HG03280 (cell line): ENCODE measurements around the gene SYDE2.
"Not testable (repeated sequence)": the region's sequence is repeated elsewhere in the genome, so short reads cannot be mapped to it uniquely, and the experiment has no call there.

ENCODE experiments used
- ATAC-seq: cut with Tn5 transposase; IDR thresholded peaks from one replicate; pipeline ENCODE4 v1.9.1; 2021; ENCODE audit warnings: mild to moderate bottlenecking, moderate library complexity; ENCODE audit not compliant: unreplicated experiment

Gene SYDE2

GRCh38 chr1:85219853-85220610, 19.2 kb upstream of the SYDE2 start:
- ATAC-seq, result no peak

GRCh38 chr1:85216697-85217096, 15.9 kb upstream of the SYDE2 start:
- no peak for ATAC-seq

- ATAC-seq, result no peak
Observed at GRCh38 chr1:85214654-85215053, 13.8 kb upstream of the SYDE2 start.

GRCh38 chr1:85208488-85208887, 7.7 kb upstream of the SYDE2 start:
- no peak for ATAC-seq

- ATAC-seq, result no peak
Observed at GRCh38 chr1:85203573-85204171, 2.9 kb upstream of the SYDE2 start.

GRCh38 chr1:85202864-85203255, 2.0 kb upstream of the SYDE2 start:
- ATAC-seq, result no peak

- ATAC-seq, result peak; percentile 21
Observed at GRCh38 chr1:85202092-85202863, 1.5 kb upstream of the SYDE2 start.

- ATAC-seq, result peak; percentile 52
Observed at GRCh38 chr1:85201340-85202091, 700 bp upstream of the SYDE2 start.

- no peak for ATAC-seq
Observed at GRCh38 chr1:85199667-85200462, 951 bp downstream of the SYDE2 start.

GRCh38 chr1:85198864-85199263, 2.0 kb downstream of the SYDE2 start:
- ATAC-seq, result no peak

- no peak for ATAC-seq
Observed at GRCh38 chr1:85196358-85196757, 4.5 kb downstream of the SYDE2 start.

GRCh38 chr1:85195703-85196102, 5.1 kb downstream of the SYDE2 start:
- no peak for ATAC-seq

- not testable (repeated sequence) for ATAC-seq
Observed at GRCh38 chr1:85192129-85192528, 8.7 kb downstream of the SYDE2 start.

- no peak for ATAC-seq
Observed at GRCh38 chr1:85189120-85189519, 11.7 kb downstream of the SYDE2 start.

GRCh38 chr1:85188530-85188929, 12.3 kb downstream of the SYDE2 start:
- ATAC-seq, result no peak

GRCh38 chr1:85187021-85187420, 13.8 kb downstream of the SYDE2 start:
- ATAC-seq, result not testable (repeated sequence)

- ATAC-seq, result no peak
Observed at GRCh38 chr1:85184245-85184644, 16.6 kb downstream of the SYDE2 start.

- ATAC-seq, result no peak
Observed at GRCh38 chr1:85182700-85183099, 18.1 kb downstream of the SYDE2 start.

- ATAC-seq, result no peak
Observed at GRCh38 chr1:85180869-85181268, 19.9 kb downstream of the SYDE2 start.

- no peak for ATAC-seq
Observed at GRCh38 chr1:85179522-85179921, 21.3 kb downstream of the SYDE2 start.
